Hepatocyte (in vitro differentiated cells): ENCODE data around the gene EPHA2. TPM values are rescaled to one million over a fixed set of nuclear protein-coding genes. Genes with fewer than 3 reads are reported as not detected.

Source experiments
- DNase-seq: peaks from one replicate; pipeline ENCODE4 v3.0.0-alpha.2; 2016; ENCODE audit warnings: low spot score
- H2AFZ ChIP-seq: fragments of 200-600 bp; sonication (generic); 2 replicates; pipeline ENCODE4 v1.6.0; 2016; ENCODE audit warnings: antibody characterized with exemption, mild to moderate bottlenecking
- H3K27ac ChIP-seq: fragments of 200-600 bp; sonication (generic); 2 replicates; pipeline ENCODE4 v1.5.1; 2016; ENCODE audit warnings: mild to moderate bottlenecking
- H3K27me3 ChIP-seq: fragments of 200-600 bp; sonication (generic); 2 replicates; pipeline ENCODE4 v1.6.1; 2016
- H3K36me3 ChIP-seq: fragments of 200-600 bp; sonication (generic); replicated peaks from 2 replicates; pipeline ENCODE4 v1.5.1; 2016; ENCODE audit warnings: low read depth; ENCODE audit not compliant: insufficient read depth
- H3K4me1 ChIP-seq: fragments of 200-600 bp; sonication (generic); 2 replicates; pipeline ENCODE4 v1.5.1; 2016; ENCODE audit warnings: mild to moderate bottlenecking, moderate library complexity; ENCODE audit not compliant: insufficient read depth
- H3K4me2 ChIP-seq: fragments of 200-600 bp; sonication (generic); 2 replicates; pipeline ENCODE4 v1.6.0; 2016
- H3K4me3 ChIP-seq: fragments of 200-600 bp; sonication (generic); 2 replicates; pipeline ENCODE4 v1.5.1; 2016; ENCODE audit warnings: mild to moderate bottlenecking
- H3K79me2 ChIP-seq: fragments of 200-600 bp; sonication (generic); 2 replicates; pipeline ENCODE4 v1.6.0; 2017; ENCODE audit warnings: mild to moderate bottlenecking
- H3K9me2 ChIP-seq: fragments of 200-600 bp; sonication (generic); replicated peaks from 2 replicates; pipeline ENCODE4 v1.6.0; 2017; ENCODE audit warnings: mild to moderate bottlenecking; ENCODE audit not compliant: insufficient read depth
- H3K9me3 ChIP-seq: fragments of 200-600 bp; sonication (generic); 2 replicates; pipeline ENCODE4 v1.5.1; 2016; ENCODE audit warnings: low read depth, mild to moderate bottlenecking
- H4K20me1 ChIP-seq: fragments of 200-600 bp; sonication (generic); 2 replicates; pipeline ENCODE4 v1.6.0; 2016; ENCODE audit warnings: mild to moderate bottlenecking; ENCODE audit not compliant: insufficient read depth, poor library complexity, severe bottlenecking
- EZH2 ChIP-seq: fragments of 200-600 bp; sonication (generic); IDR thresholded peaks from 2 replicates; pipeline ENCODE4 v1.6.1; 2016; ENCODE audit warnings: antibody characterized with exemption, mild to moderate bottlenecking, borderline replicate concordance
- EZH2phosphoT487 ChIP-seq: fragments of 200-600 bp; sonication (generic); IDR thresholded peaks from one replicate; pipeline ENCODE4 v1.6.1; 2018; ENCODE audit warnings: antibody characterized with exemption, mild to moderate bottlenecking, low read depth, moderate library complexity; ENCODE audit not compliant: unreplicated experiment, severe bottlenecking
- WGBS: methylation state at CpG from one replicate; pipeline ENCODE4 v1.1.6; 2016; ENCODE audit warnings: low lambda C conversion rate; ENCODE audit errors: missing lambda C conversion rate; 5-methylcytosine and 5-hydroxymethylcytosine counted together
- polyA plus RNA-seq: library from polyadenylated mRNA; unstranded; fragments of >200 nt; fragmentation: Nextera tagmentation; extraction: Ambion mirVana; gene quantifications from 2 replicates; pipeline ENCODE4 v1.2.1, GENCODE V29; 2016
- total RNA-seq: library from RNA; depleted of rRNA; stranded (reverse); fragments of >200 nt; gene quantifications from 2 replicates; pipeline ENCODE4 v1.2.3, GENCODE V29; 2014
- TF ChIP-seq, protein P1 (sequence below): fragments of 200-600 bp; sonication (generic); IDR thresholded peaks from 2 replicates; pipeline ENCODE4 v1.5.1; 2016; ENCODE audit warnings: antibody characterized with exemption, mild to moderate bottlenecking; ENCODE audit not compliant: poor library complexity

EPHA2 gene
- total and polyA plus RNA-seq, 2 experiments from 2014 or later, result 20.4 to 27.3 TPM

DNA sequence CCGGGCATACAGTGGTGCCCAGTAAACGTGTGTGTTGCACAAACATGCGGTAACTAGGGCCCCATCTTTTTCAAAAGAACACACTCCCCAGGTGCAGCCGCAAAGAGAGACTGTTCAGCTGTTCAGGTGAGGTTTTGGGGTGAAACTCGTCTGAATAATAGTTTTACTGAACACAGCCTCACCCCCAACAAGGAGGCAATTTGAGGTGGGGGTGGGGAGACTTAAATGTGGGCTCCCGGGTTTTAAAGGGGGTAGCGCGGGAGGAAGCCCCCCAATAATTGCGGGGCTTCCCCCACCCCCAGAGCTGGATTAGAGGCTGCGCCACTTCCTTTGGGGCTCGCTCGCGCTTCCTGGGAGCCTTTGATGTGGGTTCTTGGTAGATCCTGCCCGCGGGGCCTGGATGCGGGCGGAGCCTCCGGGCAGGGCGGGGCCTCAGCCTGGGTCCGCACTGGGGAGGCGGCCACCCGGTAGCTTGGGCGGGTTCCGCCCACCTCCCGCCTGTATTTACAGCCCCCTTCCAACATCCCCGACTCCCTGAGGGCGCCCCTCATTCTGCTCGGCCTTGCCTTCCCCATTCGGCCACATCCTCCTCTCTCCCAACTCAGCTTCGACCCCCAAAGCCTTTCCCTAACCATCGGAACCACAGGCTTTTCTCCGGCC is 6.4 kb upstream of the EPHA2 start:
- H2AFZ ChIP-seq, result no peak overlapping the region
- peaks cover 9% of the 10 kb centered on the region for H3K4me1 ChIP-seq
- no peaks in the 10 kb centered on the region for H3K79me2 ChIP-seq
- DNase-seq, result peak; percentile 58
- no peak overlapping the region for H3K4me3 ChIP-seq
- H3K9me3 ChIP-seq, result no peaks in the 10 kb centered on the region
- no peak overlapping the region for H3K27ac ChIP-seq
- no peaks in the 10 kb centered on the region for H3K36me3 ChIP-seq
- no peaks in the 10 kb centered on the region for H4K20me1 ChIP-seq
- no peak for TF ChIP-seq EZH2phosphoT487
- TF ChIP-seq, protein P1, sequence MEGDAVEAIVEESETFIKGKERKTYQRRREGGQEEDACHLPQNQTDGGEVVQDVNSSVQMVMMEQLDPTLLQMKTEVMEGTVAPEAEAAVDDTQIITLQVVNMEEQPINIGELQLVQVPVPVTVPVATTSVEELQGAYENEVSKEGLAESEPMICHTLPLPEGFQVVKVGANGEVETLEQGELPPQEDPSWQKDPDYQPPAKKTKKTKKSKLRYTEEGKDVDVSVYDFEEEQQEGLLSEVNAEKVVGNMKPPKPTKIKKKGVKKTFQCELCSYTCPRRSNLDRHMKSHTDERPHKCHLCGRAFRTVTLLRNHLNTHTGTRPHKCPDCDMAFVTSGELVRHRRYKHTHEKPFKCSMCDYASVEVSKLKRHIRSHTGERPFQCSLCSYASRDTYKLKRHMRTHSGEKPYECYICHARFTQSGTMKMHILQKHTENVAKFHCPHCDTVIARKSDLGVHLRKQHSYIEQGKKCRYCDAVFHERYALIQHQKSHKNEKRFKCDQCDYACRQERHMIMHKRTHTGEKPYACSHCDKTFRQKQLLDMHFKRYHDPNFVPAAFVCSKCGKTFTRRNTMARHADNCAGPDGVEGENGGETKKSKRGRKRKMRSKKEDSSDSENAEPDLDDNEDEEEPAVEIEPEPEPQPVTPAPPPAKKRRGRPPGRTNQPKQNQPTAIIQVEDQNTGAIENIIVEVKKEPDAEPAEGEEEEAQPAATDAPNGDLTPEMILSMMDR, result no peak
- TF ChIP-seq EZH2, result no peak
- H3K4me2 ChIP-seq, result peak overlapping the region; percentile 55
- no peaks in the 10 kb centered on the region for H3K9me2 ChIP-seq
- no peaks in the 10 kb centered on the region for H3K27me3 ChIP-seq
- 49% methylated on average over 19 of the region's 32 CpGs for WGBS

DNA sequence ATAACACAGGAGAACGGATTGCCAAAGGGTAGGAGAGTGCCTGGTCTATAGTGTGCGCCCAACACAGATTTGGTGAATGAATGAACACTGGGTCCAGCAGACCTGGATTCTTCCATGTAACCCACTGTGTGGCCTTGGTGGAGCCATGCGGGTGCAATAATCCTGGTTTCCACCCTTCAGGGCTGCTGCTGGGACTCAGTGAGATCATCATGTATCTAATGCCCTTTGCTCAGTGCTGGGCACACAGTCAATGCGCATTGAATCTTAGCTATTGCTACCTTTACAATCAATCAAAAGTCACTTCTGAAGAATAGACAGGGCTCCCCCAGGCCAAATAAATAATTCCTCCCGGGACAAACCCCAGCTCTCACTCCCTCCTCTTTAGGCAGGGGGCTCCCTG is 5.8 kb upstream of the EPHA2 start:
- Histone ChIP-seq H3K27me3 (no peaks in the 10 kb centered on the region), H3K4me3 (no peak overlapping the region), H2AFZ (no peak overlapping the region), H3K27ac (no peak overlapping the region), H3K4me1 (peaks cover 9% of the 10 kb centered on the region), H3K4me2 (no peak overlapping the region), H4K20me1 (no peaks in the 10 kb centered on the region), H3K79me2 (no peaks in the 10 kb centered on the region), H3K9me2 (no peaks in the 10 kb centered on the region), H3K9me3 (no peaks in the 10 kb centered on the region), H3K36me3 (no peaks in the 10 kb centered on the region)
- TF ChIP-seq, protein P1, result no peak
- TF ChIP-seq EZH2 (no peak), EZH2phosphoT487 (no peak)
- DNase-seq, result no peak
- 82% methylated on average over 5 of the region's 5 CpGs for WGBS

DNA sequence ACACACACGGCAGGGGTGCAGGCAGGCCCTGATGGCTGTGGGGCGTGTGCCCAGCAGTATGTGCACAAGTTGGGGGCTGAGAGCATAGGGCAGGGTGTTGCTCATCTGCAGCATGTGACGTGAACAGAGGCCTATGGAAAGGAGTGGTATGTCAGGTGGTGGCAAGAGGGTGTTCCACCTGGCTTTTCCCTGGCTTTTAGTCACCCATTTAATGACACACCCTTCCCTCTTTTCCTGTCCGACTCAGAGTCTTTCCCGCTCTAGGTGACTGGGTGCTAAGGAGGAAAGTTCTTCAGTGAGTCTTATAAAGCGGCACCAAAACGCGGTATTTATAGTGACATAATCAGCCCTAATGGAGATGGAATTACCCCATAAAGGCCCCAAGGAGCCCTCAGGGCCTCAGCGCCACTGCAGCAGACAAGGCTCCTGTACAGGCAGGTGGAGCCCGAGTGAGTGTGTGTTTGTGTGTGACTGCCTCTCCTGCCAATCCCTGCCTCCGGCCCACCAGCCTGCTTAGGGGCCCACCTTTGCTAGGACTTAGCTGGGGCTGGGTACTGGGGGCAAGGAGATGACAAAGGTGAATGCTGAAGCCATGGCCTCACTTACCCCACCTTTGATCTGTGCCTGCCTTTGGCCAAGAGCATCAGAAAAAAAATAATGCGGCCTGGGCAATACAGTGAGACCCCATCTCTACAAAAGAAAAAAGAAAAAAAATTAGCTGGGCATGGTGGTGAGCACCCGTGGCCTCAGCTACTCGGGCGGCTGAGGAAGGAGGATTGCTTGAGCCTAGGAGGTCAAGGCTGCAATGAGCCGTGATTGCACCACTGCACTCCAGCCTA is 3.3 kb upstream of the EPHA2 start:
- Histone ChIP-seq H3K27ac (peak overlapping the region; percentile 42), H2AFZ (no peak overlapping the region), H3K9me3 (no peaks in the 10 kb centered on the region), H3K4me3 (no peak overlapping the region), H4K20me1 (no peaks in the 10 kb centered on the region), H3K79me2 (peaks cover 8% of the 10 kb centered on the region), H3K4me2 (no peak overlapping the region), H3K27me3 (no peaks in the 10 kb centered on the region), H3K9me2 (no peaks in the 10 kb centered on the region), H3K36me3 (no peaks in the 10 kb centered on the region), H3K4me1 (peaks cover 23% of the 10 kb centered on the region)
- no peak for DNase-seq
- 83% methylated on average over 16 of the region's 16 CpGs for WGBS
- TF ChIP-seq EZH2phosphoT487 (no peak), EZH2 (no peak)
- TF ChIP-seq, protein P1, result no peak
